HG03039 (cell line): ENCODE data around the gene THOC6.
A peak's percentile ranks its signal among the peaks of the same experiment; 100 is the strongest.

Experiments used
- ATAC-seq: cut with Tn5 transposase; IDR thresholded peaks from one replicate; pipeline ENCODE4 v1.9.1; 2021; ENCODE audit warnings: mild to moderate bottlenecking, moderate library complexity; ENCODE audit not compliant: unreplicated experiment

The THOC6 gene

DNA sequence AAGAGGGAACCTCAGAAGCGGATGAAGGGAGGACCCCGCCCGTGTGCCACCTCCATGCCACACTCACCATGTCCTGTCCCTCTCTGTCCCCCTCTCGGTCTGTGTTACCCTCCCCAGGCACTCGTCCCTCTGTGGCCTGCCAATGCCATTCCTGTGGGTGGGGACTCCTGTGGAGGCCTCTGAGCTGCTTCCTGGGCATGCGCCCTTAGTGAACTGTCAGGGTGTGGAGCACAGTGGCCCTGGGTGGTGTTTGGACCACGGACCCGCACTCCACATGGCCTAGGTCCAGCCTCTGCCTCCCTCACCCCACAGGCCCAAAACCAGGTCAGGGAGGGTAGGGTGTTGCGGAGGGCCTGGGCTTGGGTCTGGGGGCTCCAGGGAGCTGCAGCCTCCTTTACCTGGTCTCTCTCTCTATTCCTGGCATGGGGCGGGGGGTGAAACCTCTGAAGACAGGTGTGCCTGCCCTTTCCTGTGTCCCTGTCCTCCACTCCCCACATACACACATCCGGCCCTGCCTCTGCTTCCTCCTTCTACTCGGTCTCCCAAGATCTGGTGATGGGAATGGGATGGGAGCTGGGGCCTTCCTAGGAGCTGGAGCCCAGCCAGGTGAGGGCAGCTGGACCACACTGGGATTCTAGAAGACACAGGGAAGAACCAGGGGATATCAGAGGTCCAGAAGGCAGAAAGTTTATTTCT lies 32.1 kb upstream of the THOC6 start:
- ATAC-seq: no peak

DNA sequence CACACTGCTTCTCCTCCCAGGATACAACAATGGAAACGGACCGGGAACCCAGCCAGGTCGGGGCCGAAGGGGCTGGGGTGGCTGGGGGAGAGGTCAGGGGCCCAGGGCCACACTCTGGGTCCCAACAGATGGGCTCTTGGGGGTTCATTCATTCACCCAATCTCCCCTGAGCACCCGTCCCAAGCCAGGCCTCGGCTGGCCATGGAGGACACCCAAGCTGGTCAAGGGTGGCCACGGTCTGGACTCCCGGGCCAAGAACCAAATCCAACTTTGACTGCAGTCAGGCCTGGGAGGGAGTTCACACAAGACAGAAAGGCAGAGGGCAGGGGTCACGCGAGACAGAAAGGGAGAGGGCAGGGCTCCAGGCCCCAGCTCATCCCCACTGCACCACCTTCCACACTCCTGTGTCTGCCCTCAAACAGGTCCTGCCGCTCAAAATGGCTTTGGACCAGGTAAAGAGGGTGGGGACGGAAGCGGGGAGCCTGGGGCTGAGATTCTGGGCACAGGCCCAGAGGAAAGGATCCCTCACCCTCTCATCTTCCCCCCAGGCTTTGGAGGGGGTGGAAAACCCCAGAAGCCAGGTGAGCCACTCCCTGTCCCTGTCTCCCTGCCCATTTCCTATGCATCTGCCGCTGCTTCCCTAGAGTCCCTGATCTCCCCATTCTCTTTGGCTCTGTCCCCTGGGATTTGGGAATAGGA lies 31.3 kb upstream of the THOC6 start:
- ATAC-seq: no peak

DNA sequence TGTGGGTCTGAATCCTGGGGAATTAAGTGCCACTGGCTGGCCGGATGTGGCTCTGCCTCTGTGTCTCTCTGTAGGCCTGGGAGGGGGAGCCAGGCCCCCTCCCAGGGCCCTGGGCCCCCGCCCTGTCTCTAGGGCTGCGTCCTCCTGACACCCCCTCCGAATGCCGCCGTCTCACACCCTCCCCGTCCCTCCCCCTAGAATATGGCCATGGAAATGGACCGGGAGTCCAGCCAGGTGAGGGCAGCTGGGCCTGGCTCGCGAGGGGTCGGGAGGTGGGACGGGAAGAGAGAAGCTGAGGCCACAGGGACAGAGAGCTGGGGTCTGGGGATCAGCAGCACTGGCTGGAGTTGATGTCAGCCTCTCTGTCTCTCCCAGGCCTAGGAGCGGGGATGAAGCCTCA lies 27.5 kb upstream of the THOC6 start:
- ATAC-seq: no peak

DNA sequence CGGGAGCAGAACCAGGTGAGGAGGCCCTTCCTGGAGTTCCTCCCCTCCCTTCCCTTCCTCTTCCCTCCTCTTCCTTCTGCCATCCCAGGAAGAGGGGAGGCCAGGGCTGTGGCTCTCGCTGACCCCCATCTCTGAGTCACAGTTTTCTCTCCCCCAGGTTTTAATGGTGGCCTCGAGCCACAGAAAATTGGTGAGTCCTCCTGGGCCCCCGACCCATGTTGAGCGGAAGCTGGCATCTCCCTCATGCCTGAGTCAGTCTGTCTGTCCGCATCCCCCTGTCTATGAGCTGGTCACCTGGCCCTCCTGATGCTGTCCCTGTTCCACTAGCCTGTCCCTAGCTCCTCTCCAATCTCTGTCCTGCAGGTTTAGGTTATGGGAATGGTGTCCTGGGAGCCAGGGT lies 23.9 kb upstream of the THOC6 start:
- ATAC-seq: no peak

DNA sequence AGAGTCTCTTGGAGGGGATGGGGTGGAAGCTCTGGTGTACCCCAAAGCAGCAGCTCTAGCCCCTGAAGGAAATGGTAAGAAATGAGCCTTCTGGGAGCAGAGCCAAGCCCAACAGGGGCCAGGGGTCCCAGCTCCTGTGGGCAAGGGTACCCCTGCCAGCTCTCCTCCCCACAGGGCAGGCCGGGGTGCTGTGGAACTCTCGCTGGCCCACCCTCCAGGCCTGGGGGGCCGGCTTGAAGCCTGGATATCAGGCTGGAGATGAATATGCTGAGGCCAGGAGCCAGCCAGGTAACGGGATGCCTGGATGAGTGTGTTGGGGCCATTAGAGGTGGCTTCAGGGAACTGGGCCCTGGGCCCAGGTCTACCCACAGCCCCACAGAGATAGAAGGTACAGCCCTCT lies 23.3 kb upstream of the THOC6 start:
- no peak for ATAC-seq

DNA sequence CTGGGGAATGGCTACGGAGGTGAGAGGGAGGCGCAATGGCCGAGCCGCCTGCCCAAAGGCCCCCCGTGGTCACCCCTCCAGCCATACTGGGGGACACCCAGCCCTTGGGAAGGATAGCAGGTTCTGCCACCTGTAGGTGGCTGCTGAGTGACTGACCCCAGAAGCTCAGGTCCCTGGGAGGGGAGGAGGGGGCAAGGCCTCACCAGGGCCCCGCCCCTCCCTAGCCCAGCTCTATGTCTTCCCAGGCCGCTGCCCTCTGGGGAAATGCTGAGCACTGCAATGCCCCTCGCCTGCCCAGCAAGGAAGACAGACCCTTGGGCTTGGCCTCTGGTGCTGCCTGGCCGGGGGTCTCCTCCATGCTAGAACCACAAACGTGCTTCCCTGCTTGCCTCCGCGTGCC lies 22.5 kb upstream of the THOC6 start:
- no peak for ATAC-seq

DNA sequence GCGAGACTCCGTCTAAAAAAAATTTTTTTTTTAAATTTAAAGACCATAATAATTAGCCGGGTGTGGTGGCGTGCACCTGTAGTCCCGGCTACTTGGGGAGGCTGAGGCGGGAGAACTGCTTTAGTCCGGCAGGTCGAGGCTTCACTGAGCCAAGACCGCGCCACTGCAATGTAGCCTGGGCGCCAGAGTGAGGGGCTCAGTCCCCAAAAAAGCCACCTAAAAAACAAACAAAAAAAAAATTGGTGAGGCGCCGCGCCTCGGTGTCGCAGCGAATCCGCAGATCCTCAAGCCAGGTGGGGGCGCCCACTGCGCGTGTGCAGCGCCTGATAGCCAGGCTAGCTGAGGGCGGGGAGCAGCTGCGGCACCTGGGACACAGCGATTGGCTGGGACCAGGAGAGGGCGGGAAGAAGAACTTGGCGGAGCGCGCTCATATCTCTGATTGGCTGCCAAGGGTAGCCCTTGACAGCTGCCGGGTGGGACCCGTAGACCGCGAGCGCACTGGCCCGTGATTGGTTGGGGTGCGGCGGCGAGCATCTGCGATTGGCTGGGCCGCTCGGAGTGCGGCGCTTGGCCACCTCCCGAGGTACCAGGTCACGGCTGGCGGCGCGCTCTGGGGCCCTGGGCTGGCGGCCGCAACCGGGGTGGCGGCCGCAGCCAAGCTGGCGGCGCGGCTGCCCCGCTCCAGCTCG lies 20.1 kb upstream of the THOC6 start:
- peak; percentile 92 for ATAC-seq

DNA sequence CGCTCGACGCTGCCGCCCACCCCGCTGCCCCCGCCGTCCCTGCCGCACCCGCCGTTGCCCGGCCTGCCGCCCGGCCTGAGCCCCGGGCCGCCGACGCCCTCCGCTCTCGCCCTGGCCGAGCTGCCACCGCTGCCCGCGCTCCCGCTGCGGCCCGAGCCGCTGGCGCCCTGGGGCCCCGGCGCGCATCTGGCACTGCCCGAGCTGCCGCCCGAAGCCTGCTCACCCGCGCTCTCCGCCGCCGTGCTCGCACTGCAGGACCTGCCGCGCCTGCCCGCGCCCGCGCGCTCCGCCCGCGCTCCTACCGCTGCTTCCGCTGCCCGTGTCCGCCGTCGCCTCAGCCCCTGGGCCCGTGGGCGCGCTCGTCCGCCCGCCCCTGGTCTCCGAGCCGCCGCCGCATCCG lies 19.5 kb upstream of the THOC6 start:
- peak; percentile 11 for ATAC-seq

DNA sequence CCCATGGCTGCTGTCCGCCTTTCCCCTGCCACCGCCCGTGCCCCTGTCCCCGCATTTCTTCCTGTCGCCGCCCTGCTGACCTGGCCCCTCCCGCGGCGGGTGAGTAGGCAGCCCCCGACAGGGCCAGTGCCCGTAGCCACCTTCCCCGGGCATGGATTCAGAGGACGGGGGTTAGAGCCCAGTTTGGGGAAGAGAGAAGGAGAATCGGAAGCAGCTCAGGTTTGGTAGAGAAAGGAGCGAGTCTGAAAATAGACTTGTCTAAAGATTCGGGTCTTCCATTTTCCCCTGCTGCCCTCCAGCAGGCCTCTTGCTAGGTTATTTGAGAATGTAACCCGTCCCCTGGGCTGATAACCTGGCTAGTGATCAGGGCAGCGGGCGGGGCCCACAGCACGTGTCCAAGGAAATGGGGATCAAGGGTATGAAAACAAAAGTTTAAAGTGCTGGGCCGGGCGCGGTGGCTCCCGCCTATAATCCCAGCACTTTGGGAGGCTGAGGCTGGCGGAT lies 19.0 kb upstream of the THOC6 start:
- ATAC-seq: no peak

DNA sequence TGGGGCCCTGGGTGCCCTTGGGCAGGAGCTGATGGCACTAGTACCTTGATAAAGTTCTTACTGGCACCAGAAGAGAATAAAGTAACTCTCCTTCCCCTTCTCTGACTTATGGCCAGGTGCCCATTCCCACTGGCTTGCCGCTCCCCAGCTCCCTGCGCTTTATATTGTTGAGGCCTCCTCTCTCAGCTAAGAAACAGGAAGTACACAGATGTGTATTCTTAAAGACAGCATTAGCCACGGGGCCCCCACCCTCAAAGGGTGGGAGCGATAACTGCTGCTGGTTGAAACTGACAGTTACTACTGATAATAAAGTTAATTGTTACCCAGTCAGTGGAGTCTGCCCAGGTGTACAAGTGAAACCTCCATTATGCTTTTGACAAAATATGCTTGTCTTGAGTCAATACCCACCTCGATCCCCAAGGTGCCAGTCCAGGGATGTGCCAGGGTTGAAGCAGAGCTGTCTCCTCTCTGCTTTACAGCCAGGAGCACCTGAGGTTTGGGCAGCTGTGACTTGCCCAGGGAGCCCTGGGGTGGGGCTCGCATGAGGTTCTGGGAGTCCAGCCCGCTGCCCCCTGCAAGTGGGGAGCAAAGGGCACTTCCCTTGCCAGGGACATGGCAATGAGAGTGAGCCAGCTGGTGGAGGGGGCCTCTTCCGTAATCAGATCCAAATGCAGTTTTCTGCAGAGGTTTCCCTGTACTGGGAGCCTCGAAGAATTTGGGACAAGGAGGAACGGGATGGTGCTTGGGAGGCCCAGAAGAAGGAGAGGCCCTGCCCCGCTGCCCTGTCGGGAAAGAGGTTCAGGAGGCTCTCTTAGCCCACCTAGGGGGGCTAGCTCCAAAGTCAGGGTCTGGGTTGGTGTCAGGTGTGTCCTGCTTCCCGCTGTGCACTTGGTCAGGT lies 16.5 kb upstream of the THOC6 start:
- ATAC-seq: no peak

DNA sequence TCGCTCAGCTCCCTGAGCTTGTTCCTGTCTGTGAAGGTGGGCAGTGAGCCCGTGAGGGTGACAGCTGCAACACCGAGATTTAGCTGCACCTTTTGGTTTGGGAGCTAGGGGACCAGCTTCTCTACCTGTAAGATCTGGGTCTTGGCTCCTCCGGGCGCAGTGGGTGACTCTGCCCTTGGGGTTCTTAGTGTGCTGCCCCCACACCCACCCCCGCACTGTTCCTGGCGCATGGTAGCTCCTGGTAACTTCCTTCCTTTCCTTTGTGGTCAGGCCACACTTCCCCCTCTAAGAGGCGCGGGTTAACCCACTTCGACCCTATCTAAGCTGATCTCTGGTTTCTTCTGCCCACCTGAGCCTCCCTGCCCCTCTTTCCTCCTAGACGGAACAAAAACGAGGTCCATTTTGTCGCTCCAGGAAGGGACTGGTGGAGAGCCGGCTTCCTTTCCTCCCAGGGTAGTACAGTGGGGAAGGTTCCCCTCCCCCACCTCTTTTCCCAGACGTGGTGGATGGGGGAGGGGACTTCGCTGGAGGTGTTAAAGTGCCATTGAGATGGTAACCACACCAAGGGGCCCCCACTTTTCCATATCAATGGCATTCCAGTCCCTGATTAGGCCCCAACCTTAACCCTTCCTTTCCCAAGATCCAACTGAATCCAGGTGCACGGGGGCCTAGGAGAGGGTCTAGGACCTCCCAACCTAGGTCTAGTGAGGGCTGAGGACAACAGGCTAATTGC lies 15.7 kb upstream of the THOC6 start:
- ATAC-seq: no peak

DNA sequence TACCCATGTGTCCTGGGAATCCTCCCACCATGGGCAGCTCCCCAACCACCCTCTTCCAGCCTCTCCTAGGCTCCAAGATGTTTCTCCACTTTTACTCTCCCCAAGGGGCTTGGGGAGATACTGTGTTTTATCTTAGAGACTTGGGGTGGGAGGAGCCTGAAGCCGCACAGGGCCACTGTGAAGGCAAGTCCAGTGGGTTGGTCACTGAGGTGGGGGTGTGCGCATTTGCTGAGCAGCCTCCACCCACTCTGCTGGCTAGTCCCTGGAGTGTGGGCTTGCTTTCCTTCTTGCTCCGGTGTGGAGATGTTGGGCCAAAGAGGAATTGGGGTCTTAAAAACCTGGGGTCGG lies 15.2 kb upstream of the THOC6 start:
- ATAC-seq: no peak

DNA sequence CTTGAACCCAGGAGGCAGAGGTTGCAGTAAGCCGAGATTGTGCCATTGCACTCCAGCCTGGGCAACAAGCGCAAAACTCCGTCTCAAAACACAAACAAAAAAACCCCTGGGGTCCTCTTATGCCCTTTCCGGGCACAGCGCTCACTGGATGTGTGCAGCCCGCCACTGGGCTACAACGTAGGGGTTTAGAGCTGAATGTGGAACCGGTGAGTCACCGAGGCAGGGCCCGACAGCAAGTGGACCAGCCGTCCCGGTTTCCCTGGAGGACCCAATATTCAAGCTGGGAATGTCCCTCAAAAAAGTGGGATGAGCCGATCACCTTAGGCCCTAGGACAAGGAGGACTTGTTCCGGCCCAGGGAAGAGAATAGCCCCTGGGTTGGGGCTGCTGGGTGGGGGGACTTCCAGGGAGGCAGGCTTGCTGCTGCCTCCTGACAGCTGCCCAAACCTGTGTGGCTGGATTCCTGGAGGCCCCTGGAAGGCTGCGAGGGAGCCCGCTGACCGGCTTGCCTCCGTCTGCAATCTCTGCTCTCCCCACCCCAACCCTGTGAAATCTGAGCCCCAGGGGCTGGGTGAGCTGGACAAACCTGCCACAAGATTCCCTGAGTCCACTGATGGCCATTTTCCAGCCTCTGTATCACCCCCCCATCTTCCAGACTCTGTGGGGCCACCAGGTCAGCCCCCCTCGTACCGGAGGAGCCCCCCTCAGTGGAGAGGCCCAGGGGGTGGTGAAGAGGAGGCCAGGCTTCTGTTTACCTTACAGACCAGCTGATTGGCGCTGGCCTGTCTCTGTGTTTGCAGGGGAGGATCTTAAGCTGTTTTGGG lies 14.1 kb upstream of the THOC6 start:
- no peak for ATAC-seq

DNA sequence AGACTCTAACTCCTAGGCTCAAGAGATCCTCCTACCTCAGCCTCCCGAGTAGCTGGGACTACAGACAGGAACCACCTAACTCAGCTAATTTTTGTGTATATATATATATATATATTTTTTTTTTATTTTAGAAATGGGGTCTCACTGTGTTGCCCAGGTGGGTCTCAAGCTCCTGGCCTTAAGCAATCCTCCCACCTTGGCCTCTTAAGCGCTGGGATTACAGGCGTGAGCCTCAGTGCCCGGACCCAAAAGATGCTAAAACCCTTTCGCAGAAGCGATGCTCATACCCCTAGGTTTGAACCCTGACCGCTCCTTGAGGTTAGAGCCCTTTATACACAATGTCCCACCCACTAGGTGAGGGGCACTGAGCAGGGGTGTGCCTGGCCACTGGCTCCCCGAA lies 13.3 kb upstream of the THOC6 start:
- no peak for ATAC-seq

DNA sequence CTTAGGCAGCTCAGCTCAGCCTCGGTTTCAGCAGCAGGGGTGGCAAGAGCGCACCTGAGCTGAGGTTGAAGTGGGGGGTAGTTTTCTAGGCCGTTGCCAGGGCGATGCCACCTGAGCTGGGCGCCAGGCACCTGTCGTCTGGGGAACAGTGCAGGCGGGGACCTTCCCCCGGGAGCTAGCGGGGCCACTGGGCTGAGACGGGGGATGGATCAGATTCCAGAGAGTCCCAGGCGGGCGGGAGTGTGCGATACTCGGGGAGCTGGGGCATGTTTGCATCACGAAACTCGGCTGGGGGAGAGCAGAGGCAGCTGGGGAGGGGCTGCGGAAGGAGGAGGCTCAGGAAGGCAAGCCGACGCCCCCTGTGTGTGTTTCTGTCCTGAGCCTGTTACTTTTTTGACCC lies 11.6 kb upstream of the THOC6 start:
- no peak for ATAC-seq

DNA sequence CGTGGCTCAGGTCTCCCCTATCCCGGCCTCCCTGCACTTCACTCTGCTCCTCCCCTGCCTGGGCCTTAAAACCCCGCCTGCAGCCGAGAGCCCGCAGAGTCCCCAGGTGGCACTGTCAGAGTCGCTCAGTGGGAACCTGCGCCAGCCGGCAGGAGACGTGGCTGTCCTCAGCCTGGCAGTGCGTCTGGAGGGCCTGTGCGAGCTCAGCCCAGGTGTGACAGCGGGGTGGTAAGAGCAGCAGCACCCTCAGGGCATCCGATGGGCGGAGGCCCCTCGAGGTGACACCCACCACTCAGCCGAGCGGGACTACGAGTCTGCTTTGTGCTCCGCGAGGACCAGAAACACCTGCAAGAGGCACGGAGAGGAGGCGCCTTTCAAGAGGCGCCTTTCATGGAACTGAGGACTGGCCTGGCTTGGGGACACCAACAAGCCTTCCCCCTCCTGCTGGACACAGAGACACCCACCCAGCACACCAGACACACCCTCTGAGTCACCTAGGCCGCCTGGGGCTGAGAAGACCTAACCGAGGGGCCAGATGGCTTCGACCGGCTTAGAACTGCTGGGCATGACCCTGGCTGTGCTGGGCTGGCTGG lies 10.9 kb upstream of the THOC6 start, which contains the start of gene CLDN9:
CLDN9 (plus strand) TSS at position 96 of the 593 bp plus-strand sequence; CDS start at position 536, 440 bp downstream.
- no peak for ATAC-seq

DNA sequence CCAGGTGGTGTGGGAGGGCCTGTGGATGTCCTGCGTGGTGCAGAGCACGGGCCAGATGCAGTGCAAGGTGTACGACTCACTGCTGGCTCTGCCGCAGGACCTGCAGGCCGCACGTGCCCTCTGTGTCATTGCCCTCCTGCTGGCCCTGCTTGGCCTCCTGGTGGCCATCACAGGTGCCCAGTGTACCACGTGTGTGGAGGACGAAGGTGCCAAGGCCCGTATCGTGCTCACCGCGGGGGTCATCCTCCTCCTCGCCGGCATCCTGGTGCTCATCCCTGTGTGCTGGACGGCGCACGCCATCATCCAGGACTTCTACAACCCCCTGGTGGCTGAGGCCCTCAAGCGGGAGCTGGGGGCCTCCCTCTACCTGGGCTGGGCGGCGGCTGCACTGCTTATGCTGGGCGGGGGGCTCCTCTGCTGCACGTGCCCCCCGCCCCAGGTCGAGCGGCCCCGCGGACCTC lies 10.3 kb upstream of the THOC6 start:
- no peak for ATAC-seq

DNA sequence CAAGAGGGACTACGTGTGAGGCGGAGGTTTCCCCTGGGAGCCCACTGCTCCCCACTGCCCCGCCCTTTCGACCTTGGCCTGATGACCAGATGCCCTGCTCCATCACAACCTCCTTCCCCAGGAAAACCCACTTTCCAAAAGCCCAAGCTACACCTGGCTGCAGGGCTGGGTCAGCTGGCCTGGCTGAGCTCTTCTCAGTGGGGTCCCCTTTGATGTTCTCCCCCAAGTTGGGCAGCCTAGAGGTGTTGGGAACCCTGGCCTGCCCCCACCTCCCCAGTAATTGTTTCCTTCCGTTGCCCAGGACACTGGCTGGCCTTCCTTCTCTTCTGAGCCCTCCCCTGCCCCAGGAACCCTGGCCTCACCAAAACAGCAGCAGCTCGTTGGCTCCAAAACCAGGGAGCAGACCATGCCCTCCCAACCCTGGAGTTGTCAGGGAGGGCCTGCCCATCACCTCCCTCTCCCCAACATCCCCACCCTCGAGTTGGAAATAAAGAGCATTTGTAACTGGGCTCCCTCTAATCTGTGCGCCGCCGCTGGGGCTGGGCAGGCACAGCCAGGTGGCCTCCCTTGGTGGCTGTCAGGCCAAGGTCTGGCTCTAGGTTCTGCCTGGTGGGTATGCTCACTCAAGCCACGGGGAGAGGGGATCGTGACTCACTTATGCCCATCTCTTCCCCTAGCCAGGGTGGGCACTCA lies 9.7 kb upstream of the THOC6 start:
- no peak for ATAC-seq
